Liver (tissue), 9 donors: ENCODE results near the gene TRMO. TPM values are rescaled to one million over a fixed set of nuclear protein-coding genes. Genes with fewer than 3 reads are reported as not detected.

ENCODE experiments used
- DNase-seq: peaks from one replicate; pipeline ENCODE4 v3.0.0-alpha.2; 2017; ENCODE audit warnings: low spot score
- H3K27ac ChIP-seq, 2 donors: one replicate each; pipeline ENCODE4 v1.7.0; 2013; ENCODE audit warnings: inconsistent platforms in 2 of 2, low read length in 2 of 2, control low read depth in 1 of 2, low read depth in 1 of 2, mild to moderate bottlenecking in 1 of 2
- H3K27me3 ChIP-seq, 4 donors: one replicate each; pipeline versions ENCODE4 v1.6.1 to v1.7.0; 2013; ENCODE audit warnings: low read length in 3 of 4, inconsistent platforms in 1 of 4, mild to moderate bottlenecking in 1 of 4, moderate library complexity in 1 of 4; ENCODE audit not compliant: control insufficient read depth in 4 of 4, insufficient read depth in 4 of 4
- H3K36me3 ChIP-seq, 4 donors: one replicate each; pipeline versions ENCODE4 v1.6.1 to v1.7.0; 2013; ENCODE audit warnings: low read length in 3 of 4, mild to moderate bottlenecking in 3 of 4, low read depth in 1 of 4, moderate library complexity in 1 of 4; ENCODE audit not compliant: control insufficient read depth in 4 of 4, insufficient read depth in 3 of 4
- H3K4me1 ChIP-seq, 4 donors: one replicate each; pipeline versions ENCODE4 v1.6.1 to v1.7.0; 2013; ENCODE audit warnings: low read length in 3 of 4, mild to moderate bottlenecking in 3 of 4, moderate library complexity in 1 of 4; ENCODE audit not compliant: control insufficient read depth in 4 of 4, insufficient read depth in 4 of 4
- H3K4me3 ChIP-seq, 3 donors: one replicate each; pipeline versions ENCODE4 v1.6.1 to v1.7.0; 2013; ENCODE audit warnings: low read length in 3 of 3, control low read depth in 1 of 3, low read depth in 1 of 3, mild to moderate bottlenecking in 1 of 3
- H3K9ac ChIP-seq, 2 donors: one replicate each; pipeline ENCODE4 v1.7.0; 2013; ENCODE audit warnings: low read length in 2 of 2, mild to moderate bottlenecking in 2 of 2, moderate library complexity in 2 of 2, control low read depth in 1 of 2, low read depth in 1 of 2
- H3K9me3 ChIP-seq, 4 donors: one replicate each; pipeline versions ENCODE4 v1.6.1 to v1.7.0; 2013; ENCODE audit warnings: low read length in 3 of 4; ENCODE audit not compliant: control insufficient read depth in 4 of 4
- CTCF ChIP-seq: fragments of 150-350 bp; IDR thresholded peaks from 2 replicates; pipeline ENCODE4 v1.5.1; 2017; ENCODE audit warnings: improper control_type of control experiment, low read depth, low read length; ENCODE audit not compliant: missing input control
- FOXA1 ChIP-seq: IDR thresholded peaks from 2 replicates; pipeline ENCODE4 v1.6.1; 2016; ENCODE audit warnings: antibody characterized with exemption
- GABPA ChIP-seq, 2 donors: IDR thresholded peaks in 1 of 2; conservative IDR thresholded peaks in 1 of 2; 2 replicates each; pipeline ENCODE4 v1.6.1; 2016; ENCODE audit warnings: antibody characterized with exemption in 2 of 2, mild to moderate bottlenecking in 1 of 2, moderate library complexity in 1 of 2
- HNF4G ChIP-seq: IDR thresholded peaks from 2 replicates; pipeline ENCODE4 v1.6.1; 2016; ENCODE audit warnings: antibody characterized with exemption
- RAD21 ChIP-seq, 2 donors: IDR thresholded peaks; 2 replicates each; pipeline ENCODE4 v1.6.1; 2016; ENCODE audit warnings: antibody characterized with exemption in 2 of 2, mild to moderate bottlenecking in 2 of 2
- REST ChIP-seq: IDR thresholded peaks from 2 replicates; pipeline ENCODE4 v1.6.1; 2016; ENCODE audit warnings: antibody characterized with exemption, mild to moderate bottlenecking
- RXRA ChIP-seq, 2 donors: IDR thresholded peaks; 2 replicates each; pipeline ENCODE4 v1.6.1; 2017 to 2018; ENCODE audit warnings: antibody characterized with exemption in 2 of 2, mild to moderate bottlenecking in 1 of 2
- YY1 ChIP-seq: IDR thresholded peaks from 2 replicates; pipeline ENCODE4 v1.6.1; 2016; ENCODE audit warnings: antibody characterized with exemption, mild to moderate bottlenecking
- ZBTB33 ChIP-seq: IDR thresholded peaks from 2 replicates; pipeline ENCODE4 v1.6.1; 2016; ENCODE audit warnings: antibody characterized with exemption
- WGBS: extraction: QIAGEN DNeasy Blood & Tissue Kit; methylation state at CpG from one replicate; pipeline ENCODE4 v1.1.7; 2013; 5-methylcytosine and 5-hydroxymethylcytosine counted together
- polyA plus RNA-seq, 2 donors: library from polyadenylated mRNA; stranded (reverse) in 1 of 2; unstranded in 1 of 2; fragments of 200-250 nt in 1 of 2; fragments of >200 nt in 1 of 2; fragmentation: Nextera tagmentation in 1 of 2; extraction: Ambion mirVana in 1 of 2; gene quantifications; one replicate each; pipeline versions ENCODE4 v1.2.1 to v1.2.3, GENCODE V29; 2013 to 2015
- total RNA-seq, 2 donors: library from RNA; depleted of rRNA; stranded (reverse); fragments of >200 nt; gene quantifications; one replicate each; pipeline ENCODE4 v1.2.3, GENCODE V29; 2014
- donor health status: healthy.
- donor health status: healthy.
- donor health status: healthy.
- donor health status: healthy.
- donor health status: healthy.

TRMO gene
- total and polyA plus RNA-seq, 4 donors = 7.0 to 13.2 (median 9.7) TPM

- TF ChIP-seq YY1 = no peak
- Histone ChIP-seq H3K27me3 (no peaks in the 10 kb centered on the region), H3K4me1 (no peaks in the 10 kb centered on the region), H3K9ac (no peak overlapping the region), H3K36me3 (no peaks in the 10 kb centered on the region), H3K27ac (no peak overlapping the region), H3K4me3 (no peak overlapping the region), H3K9me3 (no peaks in the 10 kb centered on the region)
- no peak for DNase-seq
- 90% methylated on average over 2 of the region's 2 CpGs for WGBS
These were observed 29.9 kb downstream of the TRMO start for GRCh38 chr9:97892421-97892820.

- no peaks in the 10 kb centered on the region for H3K9me3 ChIP-seq
- H3K9ac ChIP-seq = no peak overlapping the region
- WGBS = 89% methylated on average over 5 of the region's 5 CpGs
- TF ChIP-seq GABPA (IDR thresholded peaks at IDR 0.05 in 1 of 2, conservative IDR thresholded peaks at IDR 0.05 in 1 of 2) = no peak
- no peak for TF ChIP-seq FOXA1
- no peak for TF ChIP-seq RAD21 (IDR thresholded peaks at IDR 0.05)
- TF ChIP-seq RXRA (IDR thresholded peaks at IDR 0.05) = no peak
- TF ChIP-seq REST = no peak
- no peak for TF ChIP-seq HNF4G
- no peaks in the 10 kb centered on the region for H3K27me3 ChIP-seq
- no peaks in the 10 kb centered on the region for H3K36me3 ChIP-seq
- no peak overlapping the region for H3K27ac ChIP-seq
- H3K4me1 ChIP-seq = no peaks in the 10 kb centered on the region
- no peak overlapping the region for H3K4me3 ChIP-seq
- DNase-seq = no peak
These were observed 30.6 kb downstream of the TRMO start for GRCh38 chr9:97891736-97892135.

- no peaks in the 10 kb centered on the region for H3K36me3 ChIP-seq
These were observed 32.1 kb downstream of the TRMO start for GRCh38 chr9:97889941-97890887.

More at GRCh38 chr9:97889941-97890887, 32.1 kb downstream of the TRMO start:
- 68% methylated on average over 9 of the region's 9 CpGs for WGBS
- peak; percentile 26 to 63 for TF ChIP-seq RAD21 (IDR thresholded peaks at IDR 0.05)
- TF ChIP-seq CTCF = peak; percentile 44
- TF ChIP-seq ZBTB33 = no peak
- Histone ChIP-seq H3K4me3 (no peak overlapping the region), H3K9ac (no peak overlapping the region), H3K27me3 (no peaks in the 10 kb centered on the region), H3K4me1 (no peaks in the 10 kb centered on the region), H3K9me3 (no peaks in the 10 kb centered on the region), H3K27ac (no peak overlapping the region)
- DNase-seq = peak; percentile 61
